ENCODE data around the gene CMPK1.
"Not testable (repeated sequence)": the region's sequence is repeated elsewhere in the genome, so short reads cannot be mapped to it uniquely, and the experiment has no call there.

Gene CMPK1, protein sequence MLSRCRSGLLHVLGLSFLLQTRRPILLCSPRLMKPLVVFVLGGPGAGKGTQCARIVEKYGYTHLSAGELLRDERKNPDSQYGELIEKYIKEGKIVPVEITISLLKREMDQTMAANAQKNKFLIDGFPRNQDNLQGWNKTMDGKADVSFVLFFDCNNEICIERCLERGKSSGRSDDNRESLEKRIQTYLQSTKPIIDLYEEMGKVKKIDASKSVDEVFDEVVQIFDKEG
- 94.2 to 235 (median 171) reads per million in 18 experiments for total RNA-seq

DNA sequence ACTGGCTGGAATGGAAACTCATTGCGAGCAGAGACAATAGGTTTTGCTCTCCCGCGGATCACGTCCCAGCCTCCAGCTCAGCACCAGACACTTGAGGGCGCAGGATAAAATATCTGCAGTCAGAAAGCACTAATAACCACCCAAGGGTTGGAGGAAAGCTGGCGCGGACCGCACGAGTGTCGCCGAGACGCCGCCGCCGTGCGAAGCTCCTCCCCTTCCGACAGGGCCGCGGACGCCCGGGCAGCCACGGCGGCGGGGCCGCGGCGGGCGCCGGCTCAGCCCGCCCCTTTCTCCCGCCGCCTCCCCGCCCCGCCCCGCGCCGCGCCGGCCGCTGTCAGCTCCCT is at the start of gene CMPK1:
CMPK1 (plus strand) TSS at position 213 of the 344 bp plus-strand sequence. CDS start 156 bp downstream, outside the sequence.
- peak; percentile 77 to 87 for DNase-seq

DNA sequence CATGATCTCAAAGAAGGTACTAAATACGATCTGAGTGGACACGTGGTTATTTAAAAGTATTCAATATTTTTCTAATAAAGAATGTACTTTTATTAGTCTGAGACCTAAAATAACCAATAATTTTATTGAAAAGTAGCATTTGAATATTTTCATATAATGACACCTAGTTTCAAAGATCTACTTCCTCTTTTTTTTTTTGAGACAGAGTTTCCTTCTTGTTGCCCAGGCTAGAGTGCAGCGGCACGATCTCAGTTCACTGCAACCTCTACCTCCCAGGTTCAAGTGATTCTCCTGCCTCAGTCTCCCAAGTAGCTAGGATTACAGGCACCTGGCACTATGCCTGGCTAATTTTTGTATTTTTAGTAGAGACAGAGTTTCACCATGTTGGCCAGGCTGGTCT is 45.5 kb upstream of the CMPK1 start:
- DNase-seq = peak in 1 of 2 donors; percentile 15

DNA sequence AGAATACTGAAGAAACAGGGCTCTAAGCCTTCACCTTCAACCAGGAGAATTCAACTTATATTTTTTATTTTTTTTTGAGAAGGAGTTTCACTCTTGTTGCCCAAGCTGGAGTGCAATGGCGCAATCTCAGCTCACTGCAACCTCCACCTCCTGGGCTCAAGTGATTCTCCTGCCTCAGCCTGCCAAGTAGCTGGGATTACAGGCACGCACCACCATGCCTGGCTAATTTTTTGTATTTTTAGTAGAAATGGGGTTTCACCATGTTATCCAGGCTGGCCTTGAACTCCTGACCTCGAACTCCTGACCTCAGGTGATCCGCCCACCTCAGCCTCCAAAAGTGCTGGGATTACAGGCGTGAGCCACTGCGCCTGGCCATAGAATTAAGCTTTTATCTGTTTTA is 38.7 kb upstream of the CMPK1 start:
- not testable (repeated sequence) for DNase-seq

DNA sequence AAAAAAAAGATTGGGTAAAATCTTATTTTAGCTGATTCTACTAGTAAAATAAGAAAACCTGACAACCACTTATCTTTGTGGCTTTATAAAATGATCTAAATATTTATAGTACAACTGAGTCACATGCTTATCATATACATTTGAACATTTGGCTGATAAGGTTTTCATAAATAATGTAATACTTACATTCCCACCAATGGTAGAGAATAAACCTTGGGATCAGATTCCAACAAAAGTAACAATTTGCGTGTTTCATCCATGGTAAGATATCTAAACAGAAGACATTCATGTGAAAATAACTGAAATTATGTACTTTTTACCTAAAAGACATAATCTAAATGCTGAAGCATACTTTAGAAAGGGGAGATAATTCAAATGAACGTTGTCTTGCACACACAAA is 38.0 kb upstream of the CMPK1 start:
- DNase-seq = no peak

DNA sequence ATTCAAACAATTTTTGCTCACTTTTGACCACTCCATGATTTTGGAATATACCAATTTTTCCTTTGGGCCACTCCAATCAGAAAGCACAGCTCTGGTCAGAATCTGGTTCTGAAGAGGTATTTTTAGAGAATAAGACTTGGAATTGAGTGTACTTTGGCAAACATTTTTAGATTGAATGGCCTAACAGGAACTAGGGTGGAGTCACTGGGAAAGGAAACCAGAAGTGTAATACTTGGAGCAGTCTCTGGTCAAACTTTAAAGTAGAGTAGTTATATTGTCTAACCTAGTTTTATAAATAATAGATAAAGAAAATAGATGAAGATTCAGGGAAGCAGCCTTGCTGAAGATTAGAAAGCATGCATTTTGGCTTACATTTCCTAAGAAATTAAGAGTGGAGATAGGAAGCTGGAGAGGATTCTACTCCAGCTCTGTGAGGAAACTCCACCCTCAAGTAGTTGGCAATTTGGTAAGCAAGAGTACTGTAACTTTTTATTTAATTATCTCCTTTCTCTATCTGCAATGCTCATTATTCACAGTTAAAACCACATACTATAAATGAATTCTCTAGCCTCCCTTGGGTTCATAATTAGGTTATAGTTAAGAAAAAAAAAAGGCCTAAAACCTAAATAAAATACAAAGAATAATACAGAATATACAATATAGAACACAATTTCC is 35.4 kb upstream of the CMPK1 start:
- DNase-seq = peak in 1 of 2 donors; percentile 4

DNA sequence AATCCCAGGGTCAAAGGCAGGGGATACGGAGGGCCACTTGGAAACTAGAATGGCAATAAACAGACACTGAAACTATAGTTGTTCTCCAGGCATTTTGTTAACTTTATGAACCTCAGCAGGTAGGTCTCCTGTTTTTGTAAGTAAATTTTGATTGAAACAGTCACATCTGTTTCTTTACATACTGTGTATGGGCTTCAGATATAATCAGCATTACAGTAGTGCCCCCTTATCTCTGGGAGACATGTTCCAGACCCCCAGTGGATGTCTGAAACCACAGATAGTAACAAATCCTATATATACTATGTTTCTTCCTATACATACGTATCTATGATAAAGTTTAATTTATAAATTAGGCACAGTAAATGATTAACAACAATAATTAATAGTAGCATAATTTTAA is 31.1 kb upstream of the CMPK1 start:
- DNase-seq = no peak

DNA sequence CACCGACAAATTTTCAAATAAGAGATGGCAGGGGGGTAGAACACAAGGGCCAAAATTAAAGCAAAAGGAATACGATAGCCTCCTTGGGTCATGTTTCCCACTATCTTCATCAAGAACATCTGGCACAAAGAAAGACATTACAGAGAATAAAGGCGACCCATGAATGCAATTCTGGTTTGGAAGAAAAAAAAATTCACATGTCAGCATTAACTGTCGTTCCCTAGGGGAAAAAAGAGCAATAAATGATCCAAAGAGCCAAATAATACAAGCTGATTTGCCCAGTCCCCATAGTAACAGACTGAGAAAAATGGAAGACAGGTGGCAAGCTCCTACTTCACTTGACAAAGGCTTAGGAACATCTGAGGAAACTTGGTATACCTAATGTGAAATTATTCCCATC is 24.2 kb upstream of the CMPK1 start:
- DNase-seq = no peak

DNA sequence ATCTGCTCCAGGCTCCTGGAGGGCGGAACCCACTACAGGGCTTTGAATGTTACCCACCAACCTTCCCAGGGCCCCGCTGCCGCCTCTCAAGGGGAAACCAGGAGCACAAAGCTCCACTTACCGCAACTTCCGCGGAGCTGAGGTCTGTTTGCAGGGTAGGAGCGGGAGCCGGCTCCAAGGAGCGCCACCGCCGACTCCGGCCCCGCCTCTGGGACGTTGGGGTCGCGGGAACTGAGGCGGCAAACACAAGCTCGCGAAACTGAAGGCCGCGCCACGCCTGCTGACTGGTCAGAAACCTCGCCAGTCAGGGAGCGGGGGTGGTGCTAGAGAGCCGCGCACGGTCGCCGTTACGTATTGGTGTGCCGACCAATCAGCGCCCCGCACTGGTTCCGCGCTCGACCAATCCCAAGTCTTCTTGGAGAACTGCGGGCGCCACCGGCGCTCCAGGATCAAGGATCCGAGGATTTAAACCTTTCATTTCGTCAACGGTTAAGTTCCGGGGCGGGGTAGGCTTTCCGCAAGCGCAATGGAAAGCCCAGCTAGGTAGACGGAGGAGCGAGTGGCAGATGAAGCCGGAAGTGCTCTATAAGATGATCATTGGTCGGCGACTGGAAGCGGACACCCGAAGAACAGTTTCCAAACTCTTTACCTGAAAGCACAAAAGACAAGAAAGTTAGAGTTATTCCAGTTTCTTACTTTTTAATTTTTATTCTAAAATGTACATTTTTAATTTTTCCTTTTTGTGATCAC is 19.5 kb upstream of the CMPK1 start, which contains the start of gene STIL:
STIL (minus strand) TSS at position 233 of the 750 bp plus-strand sequence. CDS start 3,828 bp downstream, outside the sequence.
- peak; percentile 100 for DNase-seq

DNA sequence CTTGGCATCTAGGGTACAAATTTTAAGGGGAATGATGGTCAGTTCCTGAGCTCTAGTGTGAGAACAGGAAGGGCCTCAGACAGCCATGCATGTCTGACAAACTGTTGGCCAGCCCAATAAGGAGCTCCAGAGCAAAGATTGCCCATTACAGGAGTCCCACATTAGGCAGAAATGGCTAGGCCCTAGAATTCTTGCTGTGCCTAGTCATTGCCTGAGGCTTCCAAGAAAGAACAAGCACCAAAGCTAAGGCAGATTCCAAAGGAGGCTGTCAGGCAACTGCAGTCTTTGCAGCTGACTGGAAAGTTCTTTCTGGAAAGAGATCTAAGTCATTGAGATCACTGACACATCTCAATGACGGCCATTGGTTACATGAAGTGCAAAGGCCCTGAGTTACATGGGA is 15.7 kb upstream of the CMPK1 start:
- no peak for DNase-seq

DNA sequence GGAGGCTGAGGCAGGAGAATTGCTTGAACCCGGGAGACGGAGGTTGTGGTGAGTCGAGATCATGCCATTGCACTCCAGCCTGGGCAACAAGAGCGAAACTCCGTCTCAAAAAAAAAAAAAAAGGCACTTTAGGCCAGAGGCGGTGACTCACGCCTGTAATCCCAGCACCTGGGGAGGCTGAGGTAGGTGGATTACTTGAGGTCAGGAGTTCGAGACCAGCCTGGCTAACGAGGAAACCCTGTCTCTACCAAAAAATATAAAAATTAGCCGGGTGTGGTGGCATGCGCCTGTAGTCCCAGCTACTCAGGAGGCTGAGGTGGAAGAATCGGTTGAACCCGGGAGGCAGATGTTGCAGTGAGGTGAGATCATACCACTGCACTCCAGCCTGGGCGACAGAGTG is 13.6 kb upstream of the CMPK1 start:
- DNase-seq = not testable (repeated sequence)

DNA sequence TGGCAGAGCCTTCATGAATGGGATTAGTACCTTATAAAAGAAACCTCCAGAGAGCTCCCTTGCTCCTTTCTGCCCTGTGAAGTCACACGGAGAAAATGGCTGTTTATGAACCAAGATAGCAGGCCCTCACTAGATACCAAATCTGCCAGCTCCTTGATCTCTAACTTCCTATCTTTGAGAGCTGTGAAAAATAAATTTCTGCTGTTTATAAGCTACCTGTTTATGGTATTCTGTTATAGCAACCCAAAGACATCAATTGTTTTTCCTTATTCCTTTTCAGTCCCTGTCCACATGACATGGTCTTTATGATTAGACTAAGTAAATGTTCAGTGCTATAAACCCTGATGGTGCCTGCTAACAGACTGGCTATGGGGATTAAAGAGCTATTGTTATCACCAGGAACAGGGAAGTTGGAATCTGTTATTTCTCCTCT is 10.0 kb upstream of the CMPK1 start:
- peak in 1 of 2 donors; percentile 23 for DNase-seq

DNA sequence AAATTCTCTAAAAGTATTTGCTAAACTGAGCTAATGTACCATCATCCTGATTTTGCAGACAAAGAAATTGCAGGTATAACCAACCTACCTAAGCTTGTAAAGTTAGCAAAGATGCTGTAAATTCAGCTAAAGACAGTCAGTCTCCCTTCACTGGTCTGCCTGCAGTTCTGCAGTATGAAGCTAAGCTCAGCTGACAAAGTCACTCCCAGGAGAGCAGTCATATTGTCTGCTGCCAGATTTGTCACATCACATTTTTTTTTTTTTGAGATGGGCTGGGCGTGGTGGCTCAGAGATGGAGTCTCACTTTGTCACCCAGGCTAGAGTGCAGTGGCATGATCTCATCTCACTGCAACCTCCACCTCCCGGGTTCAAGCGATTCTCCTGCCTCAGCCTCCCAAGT is 8.9 kb upstream of the CMPK1 start:
- no peak for DNase-seq

DNA sequence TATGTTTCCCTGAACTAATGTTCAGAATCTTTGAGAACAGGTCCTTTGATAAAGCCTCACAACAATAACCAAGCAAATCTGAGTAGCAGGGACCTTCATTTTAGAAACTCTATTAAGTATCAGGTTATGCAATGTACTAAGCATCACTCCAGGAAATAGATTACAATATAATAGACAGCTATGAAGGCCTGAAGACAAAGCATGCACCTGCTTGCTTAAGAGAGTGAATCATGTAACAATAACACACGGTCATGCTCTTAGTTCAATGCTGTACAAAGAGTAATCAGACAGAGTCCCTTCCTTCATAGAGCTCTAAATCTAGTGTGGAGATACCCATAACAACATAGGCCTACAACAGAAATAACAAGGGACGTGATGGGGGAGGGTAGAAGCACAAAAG is 8.1 kb upstream of the CMPK1 start:
- DNase-seq = no peak

DNA sequence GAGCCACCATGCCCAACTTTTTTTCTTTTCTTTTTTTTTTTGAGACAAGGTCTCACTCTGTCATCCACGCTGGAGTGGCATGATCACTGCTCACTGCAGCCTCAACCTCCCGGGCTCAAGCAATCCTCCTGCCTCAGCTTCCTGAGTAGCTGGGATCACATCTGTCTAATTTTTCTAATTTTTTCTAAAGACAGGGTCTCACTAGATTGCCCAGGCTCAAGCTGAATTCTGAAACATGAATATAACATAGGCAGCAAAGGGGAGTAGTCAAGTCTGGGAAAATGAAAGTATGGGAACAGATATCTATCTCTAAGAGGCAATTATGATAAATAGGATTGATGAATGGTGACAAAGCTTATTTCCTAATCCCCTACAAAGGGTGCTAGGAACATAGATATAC is 7.3 kb upstream of the CMPK1 start:
- no peak for DNase-seq

DNA sequence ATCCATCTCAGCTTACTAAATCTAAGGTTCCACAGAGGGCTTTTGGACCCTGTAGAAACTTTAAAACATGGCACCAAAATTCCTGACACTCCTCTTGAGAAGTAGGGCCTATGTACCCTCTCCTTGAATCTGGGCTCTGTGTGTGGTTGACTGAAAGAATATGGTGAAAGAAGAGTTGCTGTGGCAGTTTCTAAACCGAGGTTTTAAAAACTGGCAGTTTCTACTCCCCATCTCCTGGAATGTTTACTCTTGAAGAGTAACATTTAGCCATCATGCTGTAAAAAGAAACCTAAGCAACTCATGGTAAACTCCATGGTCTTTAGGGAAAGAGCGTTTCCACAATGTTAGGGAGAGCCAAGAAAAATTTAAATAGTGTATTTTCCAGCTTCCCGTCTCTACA is 4.6 kb upstream of the CMPK1 start:
- no peak for DNase-seq

DNA sequence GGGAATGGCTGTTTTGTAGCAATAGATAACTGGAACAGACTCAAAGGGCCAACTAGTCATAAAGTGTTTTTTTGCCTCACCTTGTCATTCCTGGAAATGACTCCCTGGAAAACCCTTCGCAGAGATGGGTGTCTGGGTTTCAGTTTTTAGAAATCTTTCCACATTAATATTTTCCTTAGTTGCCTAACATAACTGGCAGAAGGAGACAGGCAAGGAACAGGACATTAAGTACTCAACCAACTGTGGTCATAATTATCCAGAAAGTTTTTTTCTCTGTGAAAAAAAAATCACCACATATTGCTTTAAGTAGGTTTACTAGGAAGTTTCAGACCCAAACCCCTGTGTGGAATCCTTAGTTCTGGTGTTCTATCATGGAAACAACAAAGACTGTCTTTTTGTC is 3.4 kb upstream of the CMPK1 start:
- no peak for DNase-seq

DNA sequence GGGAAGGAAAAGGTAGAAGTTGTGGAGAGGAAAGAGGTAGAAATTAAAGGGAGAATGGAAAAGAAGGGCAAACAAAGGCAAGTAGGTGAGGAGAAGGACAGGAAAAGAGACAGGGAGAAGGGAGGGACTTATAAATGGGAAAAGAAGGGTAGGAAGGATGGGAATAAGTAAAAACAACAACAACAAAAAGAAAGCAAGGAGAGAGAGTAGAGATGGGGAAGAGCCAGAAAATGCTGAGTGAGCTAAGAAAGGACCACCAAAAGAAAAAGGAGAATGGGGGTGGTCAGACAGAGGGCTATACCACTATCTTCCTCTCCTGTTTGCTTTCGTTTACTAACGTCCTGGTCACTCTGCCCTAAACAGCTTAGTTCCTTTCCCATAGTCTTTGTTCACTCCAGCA is 1.7 kb upstream of the CMPK1 start:
- no peak for DNase-seq

DNA sequence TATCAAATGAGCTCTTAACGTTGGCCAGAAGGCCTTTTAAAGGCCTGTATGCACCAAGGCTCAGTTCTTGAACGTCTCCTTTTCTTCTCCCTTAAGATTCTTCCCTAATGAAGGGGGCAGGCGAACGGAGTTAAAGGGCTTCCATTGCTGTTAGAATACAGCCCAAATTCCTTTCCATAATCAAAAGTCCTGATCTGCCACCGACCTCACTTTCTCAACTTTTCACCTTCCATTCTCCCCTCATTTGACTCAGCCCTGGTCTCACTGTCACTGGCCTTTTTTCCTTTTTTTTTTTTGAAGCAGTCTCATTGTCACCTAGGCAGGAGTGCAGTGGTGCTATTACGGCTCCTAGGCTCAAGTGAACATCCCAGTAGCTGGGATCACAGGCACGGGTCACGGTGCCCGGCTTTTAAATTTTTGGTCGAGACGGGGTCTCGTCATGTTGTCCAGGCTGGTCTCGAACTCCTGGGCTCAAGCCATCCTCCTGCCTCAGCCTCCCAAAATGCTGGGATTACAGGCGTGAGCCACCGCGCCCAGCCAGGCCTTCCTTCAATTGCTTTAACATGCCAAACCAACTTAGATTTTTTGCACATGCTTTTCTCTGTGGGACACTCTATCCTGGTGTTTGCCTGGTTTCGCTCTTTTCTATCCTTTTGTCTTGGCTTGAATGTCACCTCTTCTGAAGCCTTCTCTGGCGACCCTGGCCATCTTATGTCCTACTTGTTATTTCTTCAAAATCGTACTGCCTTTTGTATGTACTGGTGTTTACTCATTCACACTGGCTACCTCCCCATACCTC is 612 bp upstream of the CMPK1 start:
- DNase-seq = no peak

DNA sequence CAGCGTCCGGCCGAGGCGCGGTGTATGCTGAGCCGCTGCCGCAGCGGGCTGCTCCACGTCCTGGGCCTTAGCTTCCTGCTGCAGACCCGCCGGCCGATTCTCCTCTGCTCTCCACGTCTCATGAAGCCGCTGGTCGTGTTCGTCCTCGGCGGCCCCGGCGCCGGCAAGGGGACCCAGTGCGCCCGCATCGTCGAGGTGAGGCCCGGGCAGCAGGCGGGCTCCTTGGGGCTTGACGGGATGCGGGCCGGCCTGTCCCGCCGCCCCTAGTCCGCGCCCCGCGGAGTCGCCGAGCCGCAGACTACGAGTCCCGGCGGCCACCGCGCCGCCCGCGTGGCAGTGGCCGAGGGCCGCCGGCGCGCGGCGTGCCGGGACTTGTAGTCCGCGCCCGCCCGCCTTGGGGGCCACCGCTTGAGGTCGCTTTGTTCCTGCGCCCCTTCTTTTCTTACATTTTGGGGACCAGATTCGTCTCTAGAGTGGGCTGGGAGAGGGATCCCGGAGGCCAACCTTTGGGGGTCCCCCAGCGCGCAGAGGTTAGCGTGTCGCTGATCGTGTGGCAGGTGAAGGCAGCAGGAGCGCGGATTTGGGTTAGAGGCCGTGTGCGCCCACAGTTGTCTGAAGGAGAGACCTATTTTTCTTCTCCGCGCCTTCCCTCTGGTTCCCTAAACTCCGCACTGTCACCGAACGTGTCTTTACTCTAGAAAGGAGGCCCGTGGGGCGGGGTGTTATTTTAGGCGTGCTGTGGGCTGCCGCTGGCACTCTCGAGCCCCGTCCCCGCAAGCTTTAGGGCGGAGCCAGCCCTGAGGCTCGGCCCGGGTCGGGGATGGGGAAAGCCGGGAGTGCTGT is 553 bp downstream of the CMPK1 start:
- DNase-seq = peak; percentile 85 to 89

DNA sequence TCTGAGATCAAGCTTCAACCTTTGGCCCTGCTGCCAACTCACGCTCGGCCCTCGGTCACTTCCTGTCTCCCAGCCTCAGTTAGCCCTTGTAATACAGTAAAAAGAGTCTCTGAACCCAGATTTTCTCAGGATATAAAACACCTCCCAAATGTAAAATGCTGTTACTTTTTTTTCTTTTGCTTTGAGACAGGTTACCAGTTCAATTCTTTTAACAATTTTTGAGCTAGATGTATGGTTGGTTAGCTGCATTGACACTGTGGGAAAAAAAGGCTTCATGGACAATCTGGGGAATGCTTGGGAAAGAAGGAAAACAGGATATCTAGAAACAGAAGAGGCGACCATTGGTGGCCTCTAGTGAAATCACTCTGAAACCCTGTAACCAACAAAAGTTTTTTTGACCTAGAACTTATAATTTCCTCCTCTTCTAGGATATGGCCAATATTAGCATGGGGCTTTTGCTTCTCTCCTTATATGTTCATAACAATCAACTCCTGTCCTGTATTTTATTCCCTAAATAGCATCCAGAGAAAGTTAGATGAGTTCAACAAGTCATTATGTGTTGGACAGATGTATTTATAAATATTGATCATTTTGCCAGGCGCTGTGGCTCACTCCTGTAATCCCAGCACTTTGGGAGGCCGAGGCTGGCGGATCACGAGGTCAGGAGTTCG is 1.3 kb downstream of the CMPK1 start:
- DNase-seq = no peak

DNA sequence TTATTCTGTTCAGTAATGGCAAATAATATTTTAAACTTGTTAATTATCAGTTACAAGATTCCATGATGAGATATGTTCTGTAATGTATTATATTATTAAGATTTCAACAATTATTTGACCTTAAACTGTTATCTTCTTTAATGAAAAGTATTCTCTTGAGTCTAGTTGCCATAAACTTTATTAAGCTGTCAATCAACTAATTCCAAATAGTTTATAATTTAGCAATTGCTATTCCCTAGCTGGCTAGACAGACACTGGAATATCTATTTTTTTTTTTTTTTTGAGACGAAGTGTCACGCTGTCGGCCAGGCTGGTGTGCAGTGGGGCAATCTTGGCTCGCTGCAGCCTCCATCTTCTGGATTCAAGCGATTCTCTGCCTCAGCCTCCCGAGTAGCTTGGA is 3.8 kb downstream of the CMPK1 start:
- no peak for DNase-seq

All from inflammatory macrophage (primary cell).